Activated naive CD4-positive, alpha-beta T cell treated with anti-CD3 and anti-CD28 coated beads, Interleukin-2, amount 50 U/mL, for 72 hours (primary cell): ENCODE results near the gene SART1. TPM values are rescaled to one million over a fixed set of nuclear protein-coding genes. Genes with fewer than 3 reads are reported as not detected.

ENCODE experiments used
- ATAC-seq, 2 donors: fragments of 150-1000 bp; cut with Tn5 transposase; 2 replicates each; pipeline ENCODE4 v1.10.0; 2021; ENCODE audit warnings: mild to moderate bottlenecking in 2 of 2, moderate library complexity in 2 of 2
- DNase-seq, 2 donors: peaks; one replicate each; pipeline ENCODE4 v3.0.0; 2021 to 2022; ENCODE audit warnings: low spot score in 2 of 2
- H3K27ac Mint-ChIP-seq, 2 donors: one replicate each; pipeline ENCODE4 v1.8.0; 2022; ENCODE audit warnings: mild to moderate bottlenecking in 2 of 2, mixed read lengths in 2 of 2
- H3K36me3 Mint-ChIP-seq, 2 donors: one replicate each; pipeline ENCODE4 v1.8.0; 2022; ENCODE audit warnings: mixed read lengths in 2 of 2
- H3K9me3 Mint-ChIP-seq, 2 donors: one replicate each; pipeline ENCODE4 v1.8.0; 2022; ENCODE audit warnings: mixed read lengths in 2 of 2
- total RNA-seq, 2 donors: library from RNA; stranded (reverse); gene quantifications; one replicate each; pipeline ENCODE4 v1.2.3, GENCODE V29; 2022

The SART1 gene
- total RNA-seq, 2 donors from 2014 or later, result 53.1 to 60.2 TPM

- Mint-ChIP-seq H3K27ac (peak overlapping the region in 1 of 2 donors; percentile 33), H3K36me3 (peaks cover 0 to 5% of the 10 kb centered on the region in 2 donors), H3K9me3 (no peaks in the 10 kb centered on the region)
- ATAC-seq (no peak), DNase-seq (no peak)
Measured at GRCh38 chr11:65922565-65922964, 39.0 kb upstream of the SART1 start.

- ATAC-seq (no peak), DNase-seq (no peak)
- H3K9me3 Mint-ChIP-seq, result no peaks in the 10 kb centered on the region
- no peak overlapping the region for H3K27ac Mint-ChIP-seq
- H3K36me3 Mint-ChIP-seq, result no peaks in the 10 kb centered on the region
Measured at GRCh38 chr11:65925397-65925796, 36.1 kb upstream of the SART1 start.

GRCh38 chr11:65927904-65928397, 33.6 kb upstream of the SART1 start:
- DNase-seq (peak; percentile 57 to 64), ATAC-seq (peak; percentile 88 to 90)
- Mint-ChIP-seq H3K36me3 (no peaks in the 10 kb centered on the region), H3K27ac (peak overlapping the region; percentile 92), H3K9me3 (no peaks in the 10 kb centered on the region)

GRCh38 chr11:65928667-65929066, 32.9 kb upstream of the SART1 start:
- H3K27ac Mint-ChIP-seq, result peak overlapping the region; percentile 92
- H3K36me3 Mint-ChIP-seq, result no peaks in the 10 kb centered on the region
- peak in 1 of 2 donors; percentile 6 for ATAC-seq

GRCh38 chr11:65931773-65932557, 29.6 kb upstream of the SART1 start:
- H3K36me3 Mint-ChIP-seq, result no peaks in the 10 kb centered on the region
- no peak for DNase-seq
- no peaks in the 10 kb centered on the region for H3K9me3 Mint-ChIP-seq
- ATAC-seq, result no peak
- H3K27ac Mint-ChIP-seq, result peak overlapping the region in 1 of 2 donors; percentile 49

More at GRCh38 chr11:65928667-65929066, 32.9 kb upstream of the SART1 start:
- no peak for DNase-seq
- H3K9me3 Mint-ChIP-seq, result no peaks in the 10 kb centered on the region

- no peak for ATAC-seq
- no peak for DNase-seq
- Mint-ChIP-seq H3K36me3 (no peaks in the 10 kb centered on the region), H3K27ac (peak overlapping the region in 1 of 2 donors; percentile 49), H3K9me3 (no peaks in the 10 kb centered on the region)
Measured at GRCh38 chr11:65932558-65932919, 29.0 kb upstream of the SART1 start.

- no peak overlapping the region for H3K27ac Mint-ChIP-seq
- no peaks in the 10 kb centered on the region for H3K36me3 Mint-ChIP-seq
- DNase-seq (no peak), ATAC-seq (no peak)
- no peaks in the 10 kb centered on the region for H3K9me3 Mint-ChIP-seq
Measured at GRCh38 chr11:65934014-65934413, 27.5 kb upstream of the SART1 start.

GRCh38 chr11:65937766-65938165, 23.8 kb upstream of the SART1 start:
- no peak for ATAC-seq
- Mint-ChIP-seq H3K9me3 (no peaks in the 10 kb centered on the region), H3K36me3 (no peaks in the 10 kb centered on the region), H3K27ac (no peak overlapping the region)
- no peak for DNase-seq

- ATAC-seq (no peak), DNase-seq (no peak)
- H3K36me3 Mint-ChIP-seq, result no peaks in the 10 kb centered on the region
- peak overlapping the region; percentile 28 to 78 for H3K27ac Mint-ChIP-seq
- no peaks in the 10 kb centered on the region for H3K9me3 Mint-ChIP-seq
Measured at GRCh38 chr11:65941720-65942310, 19.7 kb upstream of the SART1 start.

- DNase-seq (no peak), ATAC-seq (no peak)
- no peaks in the 10 kb centered on the region for H3K36me3 Mint-ChIP-seq
- no peaks in the 10 kb centered on the region for H3K9me3 Mint-ChIP-seq
- H3K27ac Mint-ChIP-seq, result peak overlapping the region in 1 of 2 donors; percentile 78
Measured at GRCh38 chr11:65942531-65942930, 19.0 kb upstream of the SART1 start.

GRCh38 chr11:65944191-65944590, 17.3 kb upstream of the SART1 start:
- no peaks in the 10 kb centered on the region for H3K9me3 Mint-ChIP-seq
- ATAC-seq (no peak), DNase-seq (no peak)
- H3K27ac Mint-ChIP-seq, result no peak overlapping the region
- no peaks in the 10 kb centered on the region for H3K36me3 Mint-ChIP-seq

- Mint-ChIP-seq H3K36me3 (no peaks in the 10 kb centered on the region), H3K9me3 (no peaks in the 10 kb centered on the region), H3K27ac (no peak overlapping the region)
- no peak for ATAC-seq
- no peak for DNase-seq
Measured at GRCh38 chr11:65944767-65945166, 16.8 kb upstream of the SART1 start.

GRCh38 chr11:65945430-65945911, 16.1 kb upstream of the SART1 start, which contains the start of gene TSGA10IP:
TSS of gene TSGA10IP (plus strand) at chr11:65945480. CDS start at chr11:65945676, 196 bp downstream.
- ATAC-seq (no peak), DNase-seq (no peak)
- Mint-ChIP-seq H3K36me3 (no peaks in the 10 kb centered on the region), H3K9me3 (no peaks in the 10 kb centered on the region), H3K27ac (peak within 1 kb of the TSS in 1 of 2 donors; percentile 81)

GRCh38 chr11:65945941-65946558, 15.5 kb upstream of the SART1 start:
- Mint-ChIP-seq H3K27ac (peak overlapping the region in 1 of 2 donors; percentile 81), H3K36me3 (no peaks in the 10 kb centered on the region), H3K9me3 (no peaks in the 10 kb centered on the region)
- ATAC-seq (no peak), DNase-seq (no peak)

- H3K9me3 Mint-ChIP-seq, result no peaks in the 10 kb centered on the region
- H3K27ac Mint-ChIP-seq, result no peak overlapping the region
- ATAC-seq (no peak), DNase-seq (no peak)
- no peaks in the 10 kb centered on the region for H3K36me3 Mint-ChIP-seq
Measured at GRCh38 chr11:65946655-65947054, 14.9 kb upstream of the SART1 start.

- Mint-ChIP-seq H3K9me3 (no peaks in the 10 kb centered on the region), H3K36me3 (no peaks in the 10 kb centered on the region), H3K27ac (peak overlapping the region in 1 of 2 donors; percentile 85)
- ATAC-seq (no peak), DNase-seq (no peak)
Measured at GRCh38 chr11:65947133-65947532, 14.4 kb upstream of the SART1 start.

GRCh38 chr11:65947603-65948125, 13.9 kb upstream of the SART1 start:
- Mint-ChIP-seq H3K9me3 (no peaks in the 10 kb centered on the region), H3K36me3 (no peaks in the 10 kb centered on the region), H3K27ac (peak overlapping the region in 1 of 2 donors; percentile 85)
- DNase-seq (no peak), ATAC-seq (no peak)
